Ecto neural progenitor cell (in vitro differentiated cells): ENCODE measurements around the gene ZSCAN32.

ENCODE experiments used
- DNase-seq: peaks from one replicate; pipeline ENCODE4 v3.0.0-alpha.2; 2018; ENCODE audit warnings: low spot score

Gene ZSCAN32

DNA sequence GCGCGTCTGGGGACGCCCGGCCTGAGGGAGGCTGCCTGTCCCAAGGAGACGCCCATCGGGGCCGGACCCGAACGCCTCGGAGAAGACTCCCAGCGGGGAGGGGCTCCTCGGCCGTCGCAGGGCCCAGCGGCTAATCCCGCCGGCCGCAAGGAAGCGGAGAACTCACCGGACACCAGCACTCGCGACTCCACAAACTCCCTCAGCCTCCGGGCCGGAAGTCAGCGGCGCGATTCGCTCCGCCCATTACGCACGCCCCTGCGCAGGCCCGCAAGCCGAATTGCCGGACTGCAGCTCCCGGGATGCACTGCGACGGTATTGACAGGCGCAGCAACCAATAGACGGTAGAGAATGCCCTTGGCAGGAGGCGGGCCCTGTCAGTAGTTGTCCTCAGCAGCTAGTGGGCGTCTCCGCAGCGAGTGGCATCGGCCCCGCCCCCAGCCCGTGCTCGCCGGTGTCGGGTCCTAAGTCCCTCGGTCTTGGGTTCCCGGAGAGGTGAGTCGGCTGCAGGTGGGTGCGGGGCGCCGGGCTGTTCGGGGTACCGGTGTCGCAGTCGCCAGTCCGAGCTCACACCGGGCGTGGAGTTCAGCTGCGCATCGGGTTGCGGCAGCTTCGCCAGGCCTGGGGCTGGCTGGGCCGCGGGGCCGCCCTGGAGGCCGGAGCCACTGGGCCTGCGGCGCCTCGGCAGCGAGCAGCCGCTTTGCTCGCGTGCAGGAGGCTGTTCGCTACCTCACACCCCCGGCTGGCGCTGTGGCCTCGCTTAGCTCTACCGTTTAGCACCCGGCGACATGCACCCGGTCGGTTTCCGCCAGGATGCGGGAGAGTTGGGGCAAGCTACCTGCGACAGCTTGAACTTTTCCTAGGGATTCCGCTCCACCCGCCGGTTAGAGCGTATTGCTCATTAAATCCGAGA is at the start of gene ZSCAN32, which contains the start of gene ZNF174:
TSS of gene ZSCAN32 (minus strand) at position 226 of the 910 bp plus-strand sequence. CDS start 3,447 bp downstream, outside the sequence.
TSS of gene ZNF174 (plus strand) at position 437 of the 910 bp plus-strand sequence. CDS start 790 bp downstream, outside the sequence.
- DNase-seq, result peak; percentile 99

DNA sequence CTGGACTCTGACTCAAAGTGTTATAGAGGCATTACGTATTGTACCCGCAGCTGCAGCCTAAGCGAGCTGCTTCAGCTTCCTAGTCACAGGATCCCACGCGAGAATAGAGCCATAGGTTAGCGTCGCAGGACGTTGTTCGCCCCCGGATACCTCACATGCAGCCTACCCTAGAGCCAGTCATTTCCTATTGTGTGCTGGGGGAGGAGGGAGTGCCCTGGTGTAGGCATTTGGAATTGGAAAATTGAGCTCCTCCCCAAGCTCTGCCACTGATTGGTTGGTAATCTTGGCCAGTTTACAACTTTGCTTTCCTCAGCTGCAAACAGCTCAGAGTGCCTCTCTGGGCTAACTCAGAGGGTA is 43.2 kb upstream of the ZSCAN32 start:
- DNase-seq, result no peak

DNA sequence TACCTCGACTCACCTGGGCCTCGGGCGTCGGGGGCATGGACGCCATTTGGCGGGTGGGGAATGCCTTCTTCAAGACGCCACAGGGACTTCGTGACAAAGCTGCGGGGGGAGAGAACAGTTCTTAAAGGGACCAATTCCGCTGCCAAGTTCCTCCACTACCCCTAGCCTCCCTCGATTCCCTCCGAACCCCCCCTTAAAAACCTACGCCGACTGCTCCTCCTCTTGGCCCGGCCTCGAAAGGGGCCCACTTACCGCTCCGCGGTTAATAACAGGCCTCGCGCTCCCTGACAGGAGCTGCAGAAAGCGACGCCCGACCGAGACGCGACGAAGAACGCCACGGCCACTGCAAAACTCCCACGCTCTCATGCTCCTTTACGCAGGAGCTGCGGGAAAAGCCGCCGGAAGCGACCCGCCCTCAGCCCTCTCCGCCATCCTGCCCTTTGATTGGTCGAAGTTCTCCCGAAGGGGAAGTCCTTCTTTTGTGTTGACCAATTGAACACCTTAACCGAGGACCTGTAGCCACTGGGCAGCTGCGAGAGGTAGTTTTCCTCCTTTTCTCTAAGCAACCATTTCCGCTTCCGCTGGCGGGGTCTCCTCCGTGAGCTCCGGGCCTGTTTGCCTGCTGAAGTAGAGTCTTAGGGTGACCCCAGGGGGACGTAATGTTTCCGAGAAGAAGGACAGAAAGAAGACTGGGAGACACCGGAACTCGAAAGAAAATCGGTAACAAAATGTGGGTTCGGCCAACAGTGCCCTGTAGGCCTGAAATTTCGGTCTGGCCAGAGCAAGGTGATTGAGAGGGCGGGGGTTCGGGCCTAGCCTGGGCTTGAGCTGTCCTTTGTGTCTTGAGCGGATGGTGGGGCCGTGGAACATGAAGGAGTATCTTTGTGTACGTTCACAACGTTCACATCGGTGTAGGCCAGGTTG is 42.6 kb upstream of the ZSCAN32 start, which contains the start of the genes NAA60 and ZNF597:
TSS of gene NAA60 (plus strand) at position 573 of the 924 bp plus-strand sequence. CDS start 32,548 bp downstream, outside the sequence.
TSS of gene ZNF597 (minus strand) at position 397 of the 924 bp plus-strand sequence. CDS start at position 46, 351 bp downstream.
- peak; percentile 85 for DNase-seq

DNA sequence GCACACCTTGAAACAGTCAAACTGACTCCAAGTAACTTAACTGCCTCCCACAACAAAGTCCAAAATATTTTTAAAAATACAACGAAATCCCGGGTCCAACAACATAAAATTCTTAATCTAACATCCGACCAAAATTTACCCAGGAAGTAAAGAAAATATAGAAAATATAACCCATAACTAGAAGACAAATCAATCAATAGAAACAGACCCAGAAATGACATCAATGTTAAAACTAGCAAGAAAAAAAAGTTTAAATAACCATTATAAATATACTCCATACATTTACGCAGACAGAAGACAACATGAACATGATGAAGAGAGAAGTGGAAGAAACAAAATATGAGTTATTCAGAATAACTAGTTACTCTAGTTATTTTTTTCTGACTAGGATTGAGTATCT is 38.8 kb upstream of the ZSCAN32 start:
- no peak for DNase-seq

DNA sequence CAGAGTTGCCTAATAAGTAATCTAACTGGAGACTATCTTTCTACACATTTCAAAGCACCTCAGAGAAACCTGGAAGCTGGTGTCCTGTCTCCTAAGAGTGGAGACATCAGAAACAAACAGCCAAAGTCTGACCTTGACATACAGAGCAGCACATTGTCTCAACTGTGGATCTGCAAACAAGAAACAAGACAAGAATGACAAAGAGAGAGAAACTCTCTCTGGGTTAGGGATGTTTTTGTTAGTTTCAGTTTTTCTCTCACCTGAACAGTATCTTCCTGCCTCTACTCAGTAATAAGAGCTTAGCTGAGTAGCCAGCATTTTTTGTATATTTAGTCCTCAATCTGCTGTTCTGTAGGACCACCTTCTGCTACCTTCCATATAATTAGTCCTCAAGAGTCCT is 33.6 kb upstream of the ZSCAN32 start:
- DNase-seq, result no peak

DNA sequence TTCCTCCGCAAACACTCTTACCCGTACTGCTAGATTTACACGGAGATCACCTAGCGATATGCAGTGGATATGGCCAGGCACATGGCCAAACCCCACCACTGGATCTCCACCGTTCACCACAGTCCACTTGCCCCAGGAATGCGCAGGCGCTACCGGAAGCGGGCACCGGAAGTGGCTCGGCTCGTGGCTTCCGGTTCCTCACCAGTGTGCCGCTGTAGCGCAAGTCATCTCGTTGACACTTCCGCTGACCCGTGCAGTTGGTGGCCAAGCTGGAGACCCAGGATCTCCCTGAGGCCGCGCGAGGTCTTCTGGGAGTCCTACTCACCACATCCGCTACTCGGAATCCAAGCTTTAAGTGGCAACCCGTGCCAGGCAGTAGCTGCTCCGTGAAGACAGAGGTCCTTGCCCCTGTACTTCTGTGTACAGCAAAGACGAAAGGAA is 31.0 kb upstream of the ZSCAN32 start:
- no peak for DNase-seq

DNA sequence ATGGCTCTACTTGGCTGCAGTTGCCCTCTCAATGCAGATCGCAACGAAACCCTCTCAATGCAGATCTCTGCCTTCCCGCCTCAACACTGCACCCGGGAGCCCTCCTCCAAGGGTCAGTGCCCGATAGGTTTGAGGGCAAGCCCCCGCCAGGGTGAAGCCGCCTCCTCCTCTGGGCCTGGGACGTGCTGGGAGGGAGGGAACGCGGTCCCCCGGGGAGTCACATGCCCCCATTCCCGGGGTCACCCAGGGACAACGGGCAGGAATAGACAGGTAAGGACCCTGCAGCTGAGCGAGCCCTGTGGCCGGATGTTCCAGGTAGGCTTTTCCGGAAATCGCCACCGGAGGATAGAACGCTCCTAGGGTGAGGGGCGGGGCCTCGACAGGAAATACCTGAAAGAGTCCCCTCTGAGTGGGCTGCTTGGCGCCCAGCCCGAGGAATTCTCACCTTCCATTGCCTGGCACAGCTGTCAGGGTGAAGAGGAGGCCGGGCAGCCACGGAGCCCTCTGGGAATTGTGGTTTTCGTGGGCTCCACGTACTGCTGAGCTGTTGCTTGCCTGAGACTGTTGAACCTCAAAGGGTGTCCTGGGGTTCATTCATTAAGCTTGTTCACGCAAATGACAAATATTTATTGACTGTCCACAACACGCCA is 13.1 kb upstream of the ZSCAN32 start:
- no peak for DNase-seq

DNA sequence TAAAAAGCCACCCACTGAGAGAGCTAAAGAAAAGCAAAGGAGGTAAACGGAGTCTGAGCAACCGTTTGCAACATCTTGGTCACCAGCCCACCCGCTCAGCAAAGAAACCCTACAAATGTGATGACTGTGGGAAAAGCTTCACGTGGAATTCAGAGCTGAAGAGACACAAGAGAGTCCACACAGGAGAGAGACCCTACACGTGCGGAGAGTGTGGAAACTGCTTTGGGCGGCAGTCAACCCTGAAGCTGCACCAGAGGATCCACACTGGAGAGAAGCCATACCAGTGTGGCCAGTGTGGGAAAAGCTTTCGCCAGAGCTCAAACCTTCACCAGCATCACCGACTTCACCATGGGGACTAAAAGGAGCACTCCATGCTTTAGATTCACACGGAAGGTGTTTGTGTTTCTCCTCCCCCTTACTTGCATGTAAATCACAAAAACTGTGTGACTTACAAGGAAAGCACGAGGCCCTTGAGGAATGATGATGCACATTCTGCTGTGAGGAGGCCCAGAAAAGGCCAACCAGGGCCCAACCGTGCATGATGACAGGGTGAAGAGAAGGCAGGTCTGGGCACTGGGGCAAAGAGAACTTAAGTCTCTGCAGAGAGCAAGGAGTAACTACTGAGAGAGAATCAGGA is 7.9 kb upstream of the ZSCAN32 start:
- no peak for DNase-seq

DNA sequence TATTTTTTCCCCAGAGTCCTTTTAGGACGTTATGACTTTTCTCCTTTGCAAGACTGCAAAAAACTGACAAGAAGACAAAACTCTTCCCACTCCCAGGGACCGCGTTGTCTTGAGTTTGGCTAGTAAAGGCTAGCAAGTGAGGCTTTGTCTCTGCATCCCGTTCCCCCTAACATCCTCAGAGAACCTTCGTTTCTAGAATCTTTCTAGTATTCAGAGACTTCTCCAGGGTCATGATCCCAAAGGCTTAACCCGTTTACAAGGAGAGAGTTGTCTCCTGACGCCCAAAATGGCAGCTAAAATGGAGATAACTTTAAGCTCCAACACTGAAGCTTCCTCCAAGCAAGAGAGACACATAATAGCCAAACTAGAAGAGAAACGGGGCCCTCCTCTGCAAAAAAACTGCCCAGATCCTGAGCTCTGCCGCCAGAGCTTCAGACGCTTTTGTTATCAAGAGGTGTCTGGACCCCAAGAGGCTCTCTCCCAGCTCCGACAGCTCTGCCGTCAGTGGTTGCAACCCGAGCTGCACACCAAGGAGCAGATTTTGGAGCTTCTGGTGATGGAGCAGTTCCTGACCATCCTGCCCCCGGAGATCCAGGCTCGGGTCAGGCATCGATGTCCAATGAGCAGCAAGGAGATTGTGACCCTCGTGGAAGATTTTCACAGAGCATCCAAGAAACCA is 1.1 kb upstream of the ZSCAN32 start:
- DNase-seq, result peak; percentile 54

DNA sequence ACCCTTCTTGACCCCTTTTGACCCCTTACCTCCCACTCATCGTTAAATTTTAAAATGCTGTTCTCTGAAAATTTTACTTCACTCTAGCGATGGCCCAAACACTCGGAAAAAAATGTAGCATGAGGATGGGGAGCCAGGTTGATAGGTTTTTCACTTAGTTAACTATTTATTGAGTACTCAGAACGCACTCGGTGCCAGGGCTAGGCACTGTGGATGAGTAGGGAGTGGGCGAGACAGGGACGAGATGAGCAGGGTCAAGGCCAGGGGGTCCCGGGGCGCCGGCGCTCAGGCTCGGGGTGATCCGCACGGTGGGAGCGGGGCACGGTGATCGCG is 392 bp downstream of the ZSCAN32 start:
- DNase-seq, result no peak

DNA sequence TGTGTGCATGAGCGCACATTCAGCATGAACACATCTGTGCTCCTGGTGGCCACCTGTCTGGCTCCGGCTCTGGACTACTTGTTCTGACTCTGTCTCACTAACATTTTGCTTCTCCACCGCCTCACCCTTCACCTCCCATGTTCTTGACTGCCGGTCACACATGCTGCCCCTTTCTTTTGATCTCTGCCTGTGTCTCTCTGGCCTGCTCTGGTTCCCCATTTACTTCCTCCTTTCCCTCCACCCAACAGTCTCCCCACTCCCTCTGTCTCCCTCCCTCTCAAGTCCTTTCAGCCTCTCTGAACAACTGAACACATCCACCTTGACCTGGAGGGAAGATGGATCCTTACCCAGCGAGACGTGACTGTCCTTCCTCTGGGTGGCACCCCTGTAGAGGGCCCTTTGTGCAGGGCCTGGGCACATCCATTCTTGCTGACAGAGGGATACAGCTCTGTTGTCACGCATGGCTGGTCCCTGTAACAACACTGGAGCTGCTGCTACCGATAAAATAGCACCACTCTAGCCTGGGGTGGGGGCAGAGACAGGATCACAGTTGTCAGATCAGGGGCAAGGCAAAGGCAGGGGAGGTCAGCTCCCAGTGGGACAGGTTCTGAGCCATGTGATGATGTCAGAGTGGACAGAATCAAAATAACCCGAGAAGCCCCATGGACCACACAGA is 11.0 kb downstream of the ZSCAN32 start:
- DNase-seq, result no peak

DNA sequence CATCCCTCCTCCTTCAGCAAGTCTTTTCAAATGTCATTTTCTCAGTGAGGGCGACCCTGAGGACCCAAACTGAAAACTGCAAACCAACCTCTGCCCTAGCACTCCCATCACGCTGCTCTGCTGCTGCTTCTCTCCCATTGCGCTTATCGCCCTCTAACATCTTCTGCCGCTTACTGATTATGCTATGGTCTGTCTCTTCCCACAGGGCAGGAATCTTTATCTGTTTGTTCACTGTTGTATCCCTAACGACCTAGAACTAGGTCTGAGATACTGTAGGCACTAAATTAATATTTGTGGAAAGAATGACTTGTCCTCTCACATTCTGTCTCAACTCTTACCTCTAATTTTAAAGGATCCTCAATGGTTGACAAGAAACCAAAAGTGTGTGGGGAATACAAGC is 12.5 kb downstream of the ZSCAN32 start:
- no peak for DNase-seq

DNA sequence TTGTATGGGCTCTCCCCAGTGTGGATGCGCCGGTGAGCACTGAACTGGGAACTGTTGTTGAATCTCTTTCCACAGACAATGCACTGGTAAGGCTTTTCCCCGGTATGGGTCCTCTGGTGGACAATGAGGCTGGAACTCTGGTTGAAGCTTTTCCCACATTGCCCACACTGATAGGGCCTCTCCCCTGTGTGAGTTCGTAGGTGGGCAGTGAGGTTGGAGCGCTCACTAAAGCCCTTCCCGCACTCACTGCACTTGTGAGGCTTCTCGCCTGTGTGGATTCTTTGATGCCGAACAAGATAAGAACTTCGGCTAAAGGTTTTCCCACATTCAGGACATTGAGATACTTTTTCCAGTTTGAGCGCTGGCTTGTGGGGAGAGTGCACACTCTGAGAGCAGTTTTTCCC is 17.8 kb downstream of the ZSCAN32 start:
- DNase-seq, result no peak

DNA sequence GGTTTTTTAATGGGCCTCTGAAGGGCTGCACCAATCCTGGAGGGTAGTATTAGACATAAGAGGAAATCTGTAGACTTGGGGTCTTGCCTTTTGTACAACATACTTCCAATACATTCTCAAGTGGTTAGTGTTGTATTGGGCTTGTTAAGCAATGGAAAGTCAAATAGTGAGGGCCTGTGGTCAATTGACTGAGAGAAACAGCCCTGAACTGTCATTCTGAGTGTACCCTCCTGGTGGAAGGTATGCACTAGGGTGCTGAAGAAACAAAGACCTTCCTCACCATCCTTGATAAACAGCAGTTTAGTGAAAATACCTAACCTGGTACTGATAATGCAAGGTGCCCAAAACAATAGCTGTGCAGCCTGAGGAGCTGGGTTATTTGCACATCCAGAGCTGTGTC is 22.9 kb downstream of the ZSCAN32 start:
- no peak for DNase-seq

DNA sequence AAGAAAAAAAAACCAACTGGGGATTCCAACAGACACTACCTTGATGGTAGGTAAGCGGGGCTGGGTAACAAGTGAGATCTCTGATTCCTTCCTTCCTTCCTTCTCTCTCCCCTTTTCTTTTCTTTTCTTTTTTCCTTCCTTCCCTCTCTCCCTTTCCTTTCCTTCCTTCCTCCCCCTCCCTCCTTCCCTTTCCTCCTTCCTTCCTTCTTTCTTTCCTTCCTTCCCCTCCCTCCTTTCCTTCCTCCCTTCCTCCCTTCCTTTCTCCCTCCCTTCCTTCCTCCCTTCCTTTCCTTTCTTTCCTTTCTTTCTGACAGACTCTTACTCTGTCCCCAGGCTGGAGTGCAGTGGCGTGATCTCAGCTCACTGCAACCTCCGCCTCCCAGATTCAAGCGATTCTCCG is 25.1 kb downstream of the ZSCAN32 start:
- DNase-seq, result no peak

DNA sequence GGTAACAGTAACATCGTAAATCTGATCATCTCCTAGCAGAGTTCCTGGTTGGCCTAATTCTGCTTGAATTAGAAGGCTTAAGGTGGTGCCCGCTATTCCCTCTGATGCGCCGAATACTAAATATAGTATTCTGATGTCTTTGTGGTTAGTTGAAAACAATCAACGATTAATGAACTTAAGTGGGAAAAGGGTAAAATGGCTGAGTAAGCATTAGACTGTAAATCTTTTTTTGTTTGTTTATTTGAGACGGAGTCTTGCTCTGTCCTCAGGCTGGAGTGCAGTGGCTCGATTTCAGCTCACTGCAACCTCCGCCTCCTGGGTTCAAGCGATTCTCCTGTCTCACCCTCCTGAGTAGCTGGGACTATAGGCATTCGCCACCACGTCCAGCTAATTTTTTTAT is 31.7 kb downstream of the ZSCAN32 start:
- no peak for DNase-seq

DNA sequence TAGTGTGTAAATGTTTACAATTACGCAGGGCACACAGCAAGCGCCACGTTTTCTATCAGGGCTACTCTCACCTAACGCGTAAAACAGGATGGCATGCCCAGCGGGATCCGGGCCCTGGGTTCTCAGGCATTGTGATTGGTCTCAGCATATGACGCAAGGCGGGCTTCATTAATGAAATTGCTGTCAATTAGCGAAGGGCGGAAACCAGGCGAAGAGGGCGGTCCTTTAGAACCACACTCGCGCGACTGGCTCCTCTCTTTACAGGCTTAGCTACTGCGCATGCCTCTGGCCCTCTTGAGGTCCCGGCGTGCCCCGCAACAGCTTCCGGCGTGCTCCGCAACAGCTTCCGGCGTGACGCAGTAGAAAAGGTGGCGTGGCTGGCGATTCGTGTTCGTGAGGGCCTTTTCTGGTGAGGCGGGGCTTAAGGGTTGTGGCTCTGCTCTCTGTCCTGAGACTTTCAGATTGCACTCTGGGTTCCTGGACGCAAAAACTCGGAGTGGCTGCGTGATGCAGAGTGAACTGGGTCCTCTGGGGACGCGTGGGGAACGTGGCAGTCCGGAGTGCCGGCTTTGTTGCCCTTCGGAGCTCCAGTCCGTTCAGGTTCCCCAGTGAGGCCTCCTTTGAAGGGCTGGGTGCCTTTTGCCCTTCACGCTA is 35.9 kb downstream of the ZSCAN32 start:
- no peak for DNase-seq

DNA sequence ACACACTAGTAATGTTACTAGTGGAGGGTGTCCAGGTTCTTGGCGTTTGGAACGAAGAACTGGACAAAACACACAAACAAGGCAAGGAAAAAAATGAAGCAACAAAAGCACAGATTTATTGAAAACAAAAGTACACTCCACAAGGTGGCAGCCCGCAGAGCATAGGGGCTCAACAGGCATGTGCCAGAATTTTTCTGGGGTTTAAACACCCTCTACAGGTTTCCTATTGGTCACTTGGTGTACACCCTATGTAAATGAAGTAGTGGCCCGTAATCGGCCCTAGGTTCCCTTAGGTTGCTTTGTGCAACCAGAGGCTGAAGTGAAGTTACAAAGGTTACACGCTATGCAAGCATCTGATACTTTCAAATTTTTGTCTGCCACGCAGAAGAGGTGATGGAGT is 37.0 kb downstream of the ZSCAN32 start:
- DNase-seq, result no peak

DNA sequence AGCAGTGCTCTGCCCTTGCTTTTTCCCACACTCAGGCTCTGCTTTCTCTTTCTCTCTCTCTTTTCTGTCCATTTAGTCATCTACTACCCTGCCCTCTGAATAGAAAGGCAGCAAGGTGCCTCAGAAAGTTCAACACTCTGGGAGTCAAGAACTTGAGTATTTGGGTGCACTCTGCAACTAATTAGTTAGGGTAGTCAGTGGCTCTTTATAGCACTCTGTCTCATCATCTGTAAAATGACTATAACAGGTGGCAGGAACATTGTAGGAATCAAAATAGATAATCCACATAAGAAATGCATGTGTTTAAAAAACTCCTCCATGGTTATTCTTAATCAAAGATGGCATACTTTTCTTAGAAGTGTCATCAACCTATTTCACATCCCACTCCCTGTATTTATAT is 37.9 kb downstream of the ZSCAN32 start:
- DNase-seq, result no peak

DNA sequence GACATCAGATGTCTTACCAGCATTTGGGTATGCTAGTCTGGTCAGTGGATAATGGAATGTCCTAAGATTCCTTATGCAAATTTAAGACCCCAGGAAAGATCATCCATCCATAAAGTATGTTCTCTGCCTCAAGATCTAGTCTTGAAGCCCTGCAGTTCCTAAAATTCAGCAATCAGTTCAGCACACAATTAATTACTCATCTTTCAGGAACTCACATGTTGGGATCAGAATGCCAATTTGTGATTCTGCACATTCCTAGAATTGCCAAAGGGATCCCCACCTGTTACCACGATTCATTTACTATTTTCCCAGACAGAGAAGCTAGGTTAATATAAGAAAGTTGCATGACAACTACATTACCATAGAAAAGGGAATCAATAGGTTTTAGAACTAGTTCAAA is 41.9 kb downstream of the ZSCAN32 start:
- no peak for DNase-seq
